ENCODE data around the gene SOX11.

The SOX11 gene

GRCh38 chr2:5723791-5724735 is 31.9 kb downstream of the SOX11 start:
- Mint-ChIP-seq H3K4me1 (no peaks in the 10 kb centered on the region), H3K36me3 (ENCODE audit: low read depth) (peaks cover 2% of the 10 kb centered on the region), H3K27ac (no peak overlapping the region), H3K27me3 (peaks cover 5% of the 10 kb centered on the region), H3K4me3 (no peak overlapping the region), H3K9me3 (peaks cover 1% of the 10 kb centered on the region)
- ATAC-seq (no peak), DNase-seq (no peak)

- no peaks in the 10 kb centered on the region for H3K4me1 Mint-ChIP-seq
- ATAC-seq: no peak
Measured at GRCh38 chr2:5725072-5725471, 32.9 kb downstream of the SOX11 start.

GRCh38 chr2:5725794-5726463 is 33.7 kb downstream of the SOX11 start:
- Mint-ChIP-seq H3K27me3 (peaks cover 5% of the 10 kb centered on the region), H3K4me3 (peak overlapping the region; percentile 22), H3K36me3 (ENCODE audit: low read depth) (no peaks in the 10 kb centered on the region), H3K4me1 (no peaks in the 10 kb centered on the region), H3K27ac (no peak overlapping the region), H3K9me3 (no peaks in the 10 kb centered on the region)
- no peak for ATAC-seq
- no peak for DNase-seq

More at GRCh38 chr2:5725072-5725471, 32.9 kb downstream of the SOX11 start:
- peaks cover 5% of the 10 kb centered on the region for H3K27me3 Mint-ChIP-seq
- DNase-seq: no peak
- peaks cover 2% of the 10 kb centered on the region for H3K36me3 Mint-ChIP-seq (ENCODE audit: low read depth)
- no peaks in the 10 kb centered on the region for H3K9me3 Mint-ChIP-seq
- H3K4me3 Mint-ChIP-seq: no peak overlapping the region
- no peak overlapping the region for H3K27ac Mint-ChIP-seq

- H3K27me3 Mint-ChIP-seq: peaks cover 5% of the 10 kb centered on the region
- no peaks in the 10 kb centered on the region for H3K36me3 Mint-ChIP-seq (ENCODE audit: low read depth)
- no peaks in the 10 kb centered on the region for H3K4me1 Mint-ChIP-seq
- ATAC-seq: no peak
- no peak overlapping the region for H3K27ac Mint-ChIP-seq
- no peaks in the 10 kb centered on the region for H3K9me3 Mint-ChIP-seq
- DNase-seq: no peak
- no peak overlapping the region for H3K4me3 Mint-ChIP-seq
Measured at GRCh38 chr2:5727235-5727634, 35.1 kb downstream of the SOX11 start.

- Mint-ChIP-seq H3K9me3 (no peaks in the 10 kb centered on the region), H3K27me3 (peaks cover 5% of the 10 kb centered on the region), H3K36me3 (ENCODE audit: low read depth) (no peaks in the 10 kb centered on the region), H3K27ac (no peak overlapping the region), H3K4me1 (no peaks in the 10 kb centered on the region), H3K4me3 (no peak overlapping the region)
- no peak for DNase-seq
- no peak for ATAC-seq
Measured at GRCh38 chr2:5729416-5729815, 37.2 kb downstream of the SOX11 start.

- H3K4me1 Mint-ChIP-seq: no peaks in the 10 kb centered on the region
Measured at GRCh38 chr2:5730386-5730785, 38.2 kb downstream of the SOX11 start.

GRCh38 chr2:5734859-5735520 is 42.8 kb downstream of the SOX11 start:
- DNase-seq (no peak), ATAC-seq (no peak)
- H3K9me3 Mint-ChIP-seq: no peaks in the 10 kb centered on the region
- H3K4me3 Mint-ChIP-seq: no peak overlapping the region
- H3K27me3 Mint-ChIP-seq: no peaks in the 10 kb centered on the region
- no peaks in the 10 kb centered on the region for H3K36me3 Mint-ChIP-seq (ENCODE audit: low read depth)
- H3K27ac Mint-ChIP-seq: no peak overlapping the region
- no peaks in the 10 kb centered on the region for H3K4me1 Mint-ChIP-seq

More at GRCh38 chr2:5730386-5730785, 38.2 kb downstream of the SOX11 start:
- Mint-ChIP-seq H3K27me3 (peaks cover 4% of the 10 kb centered on the region), H3K4me3 (no peak overlapping the region), H3K27ac (no peak overlapping the region), H3K9me3 (no peaks in the 10 kb centered on the region), H3K36me3 (ENCODE audit: low read depth) (no peaks in the 10 kb centered on the region)
- ATAC-seq (no peak), DNase-seq (no peak)

GRCh38 chr2:5735521-5735861 is 43.3 kb downstream of the SOX11 start:
- DNase-seq (no peak), ATAC-seq (no peak)
- no peaks in the 10 kb centered on the region for H3K27me3 Mint-ChIP-seq

GRCh38 chr2:5736050-5736449 is 43.9 kb downstream of the SOX11 start:
- DNase-seq: no peak
- Mint-ChIP-seq H3K9me3 (no peaks in the 10 kb centered on the region), H3K27me3 (no peaks in the 10 kb centered on the region), H3K36me3 (ENCODE audit: low read depth) (no peaks in the 10 kb centered on the region), H3K27ac (no peak overlapping the region), H3K4me3 (no peak overlapping the region), H3K4me1 (no peaks in the 10 kb centered on the region)
- ATAC-seq: no peak

More at GRCh38 chr2:5735521-5735861, 43.3 kb downstream of the SOX11 start:
- H3K4me3 Mint-ChIP-seq: no peak overlapping the region
- no peaks in the 10 kb centered on the region for H3K36me3 Mint-ChIP-seq (ENCODE audit: low read depth)
- H3K27ac Mint-ChIP-seq: no peak overlapping the region
- H3K4me1 Mint-ChIP-seq: no peaks in the 10 kb centered on the region
- H3K9me3 Mint-ChIP-seq: no peaks in the 10 kb centered on the region

GRCh38 chr2:5736886-5737285 is 44.7 kb downstream of the SOX11 start:
- DNase-seq (no peak), ATAC-seq (no peak)
- Mint-ChIP-seq H3K4me1 (no peaks in the 10 kb centered on the region), H3K27ac (no peak overlapping the region), H3K36me3 (ENCODE audit: low read depth) (no peaks in the 10 kb centered on the region), H3K27me3 (no peaks in the 10 kb centered on the region), H3K9me3 (no peaks in the 10 kb centered on the region), H3K4me3 (no peak overlapping the region)

- Mint-ChIP-seq H3K27ac (no peak overlapping the region), H3K4me1 (no peaks in the 10 kb centered on the region), H3K4me3 (no peak overlapping the region), H3K36me3 (ENCODE audit: low read depth) (no peaks in the 10 kb centered on the region), H3K9me3 (no peaks in the 10 kb centered on the region), H3K27me3 (no peaks in the 10 kb centered on the region)
- no peak for ATAC-seq
- DNase-seq: no peak
Measured at GRCh38 chr2:5740053-5740452, 47.9 kb downstream of the SOX11 start.

GRCh38 chr2:5740817-5741216 is 48.6 kb downstream of the SOX11 start:
- Mint-ChIP-seq H3K36me3 (ENCODE audit: low read depth) (no peaks in the 10 kb centered on the region), H3K27me3 (no peaks in the 10 kb centered on the region), H3K9me3 (no peaks in the 10 kb centered on the region), H3K4me1 (no peaks in the 10 kb centered on the region), H3K4me3 (no peak overlapping the region), H3K27ac (no peak overlapping the region)
- ATAC-seq (no peak), DNase-seq (no peak)

GRCh38 chr2:5741242-5741641 is 49.1 kb downstream of the SOX11 start:
- no peaks in the 10 kb centered on the region for H3K27me3 Mint-ChIP-seq
- ATAC-seq: no peak
- no peak overlapping the region for H3K27ac Mint-ChIP-seq
- no peak overlapping the region for H3K4me3 Mint-ChIP-seq
- no peak for DNase-seq
- H3K36me3 Mint-ChIP-seq (ENCODE audit: low read depth): no peaks in the 10 kb centered on the region
- no peaks in the 10 kb centered on the region for H3K9me3 Mint-ChIP-seq
- no peaks in the 10 kb centered on the region for H3K4me1 Mint-ChIP-seq

GRCh38 chr2:5742126-5742525 is 49.9 kb downstream of the SOX11 start:
- no peak overlapping the region for H3K4me3 Mint-ChIP-seq
- no peaks in the 10 kb centered on the region for H3K9me3 Mint-ChIP-seq

GRCh38 chr2:5748391-5748790 is 56.2 kb downstream of the SOX11 start:
- no peak overlapping the region for H3K27ac Mint-ChIP-seq
- DNase-seq (no peak), ATAC-seq (no peak)
- H3K4me1 Mint-ChIP-seq: no peaks in the 10 kb centered on the region
- H3K36me3 Mint-ChIP-seq (ENCODE audit: low read depth): no peaks in the 10 kb centered on the region
- H3K27me3 Mint-ChIP-seq: no peaks in the 10 kb centered on the region
- H3K4me3 Mint-ChIP-seq: no peak overlapping the region
- H3K9me3 Mint-ChIP-seq: no peaks in the 10 kb centered on the region

More at GRCh38 chr2:5742126-5742525, 49.9 kb downstream of the SOX11 start:
- Mint-ChIP-seq H3K36me3 (ENCODE audit: low read depth) (no peaks in the 10 kb centered on the region), H3K4me1 (no peaks in the 10 kb centered on the region), H3K27ac (no peak overlapping the region), H3K27me3 (no peaks in the 10 kb centered on the region)
- DNase-seq: no peak
- no peak for ATAC-seq

Measured in activated naive CD8-positive, alpha-beta T cell treated with anti-CD3 and anti-CD28 coated beads, Interleukin-2, amount 50 U/mL, for 24 hours (primary cell).